ENCODE results near the gene CLSTN3. TPM values are rescaled to one million over a fixed set of nuclear protein-coding genes. Genes with fewer than 3 reads are reported as not detected.
A peak's percentile ranks its signal among the peaks of the same experiment; 100 is the strongest.

The CLSTN3 gene
- total and polyA plus RNA-seq, 4 donors, result 30.8 to 74.2 (median 37.0) TPM

DNA sequence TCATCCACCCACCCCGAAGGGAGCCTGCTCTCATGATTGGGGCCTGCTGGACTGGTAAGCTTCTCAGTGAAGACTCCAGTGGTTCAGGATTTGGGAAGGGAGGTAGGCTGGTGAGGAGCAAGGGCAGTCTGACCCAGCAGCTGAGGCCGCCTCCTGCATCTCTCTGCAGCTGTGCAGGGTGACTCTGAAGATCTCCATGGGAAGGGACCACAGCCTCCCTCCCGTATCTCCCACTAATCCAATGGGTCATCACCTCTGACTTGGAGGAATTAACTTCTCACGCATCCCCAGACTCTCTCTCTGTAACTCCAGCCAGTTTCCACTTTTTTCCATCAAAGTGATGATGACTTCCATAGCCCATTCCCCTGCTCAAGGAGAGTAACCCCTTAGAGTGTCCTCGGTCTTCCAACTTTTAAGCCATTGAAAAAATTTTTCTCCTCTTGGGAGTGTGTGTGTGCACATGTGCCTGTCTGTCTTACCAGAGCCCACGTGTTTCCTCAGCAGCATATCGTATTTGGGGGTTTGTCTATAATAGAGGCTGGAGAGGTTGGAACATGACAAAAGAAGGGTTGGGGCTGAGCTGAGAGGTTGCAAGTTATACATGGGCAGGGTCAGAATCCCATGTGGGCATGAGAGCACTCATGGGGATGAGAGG lies 11.3 kb downstream of the CLSTN3 start:
- Histone ChIP-seq H3K9me3 (ENCODE audit: control insufficient read depth in 4 of 4, insufficient read depth in 3 of 4, low read length in 3 of 4) (peaks cover 0 to 3% (median 0%) of the 10 kb centered on the region in 4 donors), H3K27ac (ENCODE audit: low read depth in 1 of 2, low read length in 1 of 2) (no peak overlapping the region), H3K27me3 (ENCODE audit: control insufficient read depth in 3 of 3, insufficient read depth in 3 of 3, low read length in 2 of 3) (no peaks in the 10 kb centered on the region), H3K4me1 (ENCODE audit: control insufficient read depth in 5 of 5, insufficient read depth in 5 of 5, low read length in 5 of 5) (peaks cover 0 to 2% (median 0%) of the 10 kb centered on the region in 5 donors), H3K9ac (ENCODE audit: insufficient read depth in 1 of 2, low read length in 2 of 2) (no peak overlapping the region), H3K36me3 (ENCODE audit: control insufficient read depth in 4 of 4, insufficient read depth in 4 of 4, low read length in 4 of 4) (peaks cover 0 to 16% (median 10%) of the 10 kb centered on the region in 4 donors), H3K4me3 (no peak overlapping the region)
- ATAC-seq (ENCODE audit: insufficient read depth, low FRiP score), result no peak
- no peak for DNase-seq
- WGBS, 2 donors, result 87 to 92% methylated on average over 7 of the region's 7 CpGs
- TF ChIP-seq, protein P1, sequence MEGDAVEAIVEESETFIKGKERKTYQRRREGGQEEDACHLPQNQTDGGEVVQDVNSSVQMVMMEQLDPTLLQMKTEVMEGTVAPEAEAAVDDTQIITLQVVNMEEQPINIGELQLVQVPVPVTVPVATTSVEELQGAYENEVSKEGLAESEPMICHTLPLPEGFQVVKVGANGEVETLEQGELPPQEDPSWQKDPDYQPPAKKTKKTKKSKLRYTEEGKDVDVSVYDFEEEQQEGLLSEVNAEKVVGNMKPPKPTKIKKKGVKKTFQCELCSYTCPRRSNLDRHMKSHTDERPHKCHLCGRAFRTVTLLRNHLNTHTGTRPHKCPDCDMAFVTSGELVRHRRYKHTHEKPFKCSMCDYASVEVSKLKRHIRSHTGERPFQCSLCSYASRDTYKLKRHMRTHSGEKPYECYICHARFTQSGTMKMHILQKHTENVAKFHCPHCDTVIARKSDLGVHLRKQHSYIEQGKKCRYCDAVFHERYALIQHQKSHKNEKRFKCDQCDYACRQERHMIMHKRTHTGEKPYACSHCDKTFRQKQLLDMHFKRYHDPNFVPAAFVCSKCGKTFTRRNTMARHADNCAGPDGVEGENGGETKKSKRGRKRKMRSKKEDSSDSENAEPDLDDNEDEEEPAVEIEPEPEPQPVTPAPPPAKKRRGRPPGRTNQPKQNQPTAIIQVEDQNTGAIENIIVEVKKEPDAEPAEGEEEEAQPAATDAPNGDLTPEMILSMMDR (IDR thresholded peaks at IDR 0.05; ENCODE audit: control extremely low read depth, extremely low read depth), result no peak

DNA sequence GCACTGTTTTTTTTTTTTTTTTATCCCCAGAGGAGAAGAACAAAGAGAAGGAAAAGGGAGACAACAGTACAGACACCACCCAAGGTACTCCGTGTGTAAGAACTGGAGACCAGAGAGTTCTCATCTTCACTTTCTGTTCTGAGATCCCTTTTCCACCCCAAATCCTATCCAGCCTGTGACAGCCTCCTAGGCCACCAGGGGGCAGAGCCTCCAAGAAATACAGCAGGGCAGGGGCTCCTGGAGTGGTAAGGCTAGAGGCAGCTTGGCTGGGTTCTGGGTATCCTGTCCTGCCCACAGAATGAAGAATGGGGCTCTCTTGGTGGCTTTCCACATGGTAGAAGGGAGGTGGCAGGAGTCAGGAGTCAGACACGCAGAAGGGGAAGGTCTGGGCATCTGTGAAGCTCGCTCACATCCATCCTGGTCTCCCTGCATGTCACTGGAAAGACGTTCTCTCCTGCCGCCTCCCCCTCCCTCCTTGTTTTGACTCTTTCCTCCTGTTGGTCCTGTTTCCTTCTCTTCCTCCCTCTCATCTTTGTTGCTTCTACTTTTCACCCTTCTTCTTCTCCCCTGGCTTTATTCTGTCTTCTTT lies 12.0 kb downstream of the CLSTN3 start:
- H3K4me1 ChIP-seq (ENCODE audit: control insufficient read depth in 5 of 5, insufficient read depth in 5 of 5, low read length in 5 of 5), result peaks cover 0 to 2% (median 0%) of the 10 kb centered on the region in 5 donors
- no peak overlapping the region for H3K9ac ChIP-seq (ENCODE audit: insufficient read depth in 1 of 2, low read length in 2 of 2)
- H3K27me3 ChIP-seq (ENCODE audit: control insufficient read depth in 3 of 3, insufficient read depth in 3 of 3, low read length in 2 of 3), result no peaks in the 10 kb centered on the region
- ATAC-seq (ENCODE audit: insufficient read depth, low FRiP score) (peak; percentile 83), DNase-seq (peak; percentile 42 to 58 (median 52))
- WGBS, 2 donors, result 71 to 90% methylated on average over 5 of the region's 5 CpGs
- no peak overlapping the region for H3K27ac ChIP-seq (ENCODE audit: low read depth in 1 of 2, low read length in 1 of 2)
- TF ChIP-seq, protein P1 (IDR thresholded peaks at IDR 0.05; ENCODE audit: control extremely low read depth, extremely low read depth), result peak; percentile 35
- H3K4me3 ChIP-seq, result no peak overlapping the region
- H3K9me3 ChIP-seq (ENCODE audit: control insufficient read depth in 4 of 4, insufficient read depth in 3 of 4, low read length in 3 of 4), result peaks cover 0 to 3% (median 0%) of the 10 kb centered on the region in 4 donors
- H3K36me3 ChIP-seq (ENCODE audit: control insufficient read depth in 4 of 4, insufficient read depth in 4 of 4, low read length in 4 of 4), result peaks cover 0 to 11% (median 9%) of the 10 kb centered on the region in 4 donors

DNA sequence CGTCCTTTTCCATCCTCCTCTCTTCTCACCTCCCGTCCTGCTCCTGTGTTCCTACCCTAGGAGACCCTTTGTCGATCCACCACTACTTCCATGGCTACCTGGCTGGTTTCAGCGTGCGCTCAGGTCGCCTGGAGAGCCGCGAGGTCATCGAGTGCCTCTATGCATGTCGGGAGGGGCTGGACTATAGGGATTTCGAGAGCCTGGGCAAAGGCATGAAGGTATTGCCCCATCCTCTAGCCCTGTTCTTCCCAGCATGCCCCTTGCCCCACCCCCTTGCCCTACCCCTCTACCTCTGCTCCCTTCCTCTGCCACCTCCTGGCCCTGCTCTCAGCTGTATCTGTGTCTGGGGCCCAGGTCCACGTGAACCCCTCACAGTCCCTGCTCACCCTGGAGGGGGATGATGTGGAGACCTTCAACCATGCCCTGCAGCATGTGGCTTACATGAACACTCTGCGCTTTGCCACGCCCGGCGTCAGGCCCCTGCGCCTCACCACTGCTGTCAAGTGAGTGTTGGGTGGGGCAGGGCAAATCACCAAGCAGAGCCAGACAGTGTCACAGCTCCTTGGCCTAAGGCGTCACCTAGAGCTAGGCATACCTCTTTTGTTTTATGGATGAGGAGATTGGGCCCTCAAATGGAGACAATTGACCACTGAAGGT lies 12.8 kb downstream of the CLSTN3 start:
- peaks cover 0 to 3% (median 0%) of the 10 kb centered on the region in 4 donors for H3K9me3 ChIP-seq (ENCODE audit: control insufficient read depth in 4 of 4, insufficient read depth in 3 of 4, low read length in 3 of 4)
- WGBS, 2 donors, result 91 to 96% methylated on average over 18 of the region's 18 CpGs
- H3K9ac ChIP-seq (ENCODE audit: insufficient read depth in 1 of 2, low read length in 2 of 2), result no peak overlapping the region
- no peak overlapping the region for H3K27ac ChIP-seq (ENCODE audit: low read depth in 1 of 2, low read length in 1 of 2)
- no peak overlapping the region for H3K4me3 ChIP-seq
- DNase-seq (no peak), ATAC-seq (ENCODE audit: insufficient read depth, low FRiP score) (no peak)
- H3K36me3 ChIP-seq (ENCODE audit: control insufficient read depth in 4 of 4, insufficient read depth in 4 of 4, low read length in 4 of 4), result peaks cover 0 to 11% (median 6%) of the 10 kb centered on the region in 4 donors
- peaks cover 0 to 2% (median 0%) of the 10 kb centered on the region in 5 donors for H3K4me1 ChIP-seq (ENCODE audit: control insufficient read depth in 5 of 5, insufficient read depth in 5 of 5, low read length in 5 of 5)
- TF ChIP-seq, protein P1 (IDR thresholded peaks at IDR 0.05; ENCODE audit: control extremely low read depth, extremely low read depth), result no peak
- H3K27me3 ChIP-seq (ENCODE audit: control insufficient read depth in 3 of 3, insufficient read depth in 3 of 3, low read length in 2 of 3), result no peaks in the 10 kb centered on the region

Data from lung (tissue), 12 donors.